Vagina (tissue), 2 donors: ENCODE data around the gene MICAL2. TPM values are rescaled to one million over a fixed set of nuclear protein-coding genes. Genes with fewer than 3 reads are reported as not detected.

Source experiments
- DNase-seq, 2 donors: peaks; one replicate each; pipeline ENCODE4 v3.0.0-alpha.2; 2017; ENCODE audit errors: extremely low spot score in 2 of 2
- H3K27ac ChIP-seq: fragments of 200-600 bp; sonication (generic); one replicate; pipeline ENCODE4 v1.5.1; 2019
- H3K27me3 ChIP-seq: fragments of 200-600 bp; sonication (generic); one replicate; pipeline ENCODE4 v1.5.1; 2019
- H3K36me3 ChIP-seq, 2 donors: fragments of 200-600 bp; sonication (generic); one replicate each; pipeline ENCODE4 v1.5.1; 2017 to 2019
- H3K4me1 ChIP-seq: fragments of 200-600 bp; sonication (generic); one replicate; pipeline ENCODE4 v1.5.1; 2019
- H3K4me3 ChIP-seq, 2 donors: fragments of 200-600 bp; sonication (generic); 1 replicate in 1 of 2; 2 replicates in 1 of 2; pipeline ENCODE4 v1.5.1; 2016 to 2019
- H3K9me3 ChIP-seq: fragments of 200-600 bp; sonication (generic); one replicate; pipeline ENCODE4 v1.5.1; 2019
- CTCF ChIP-seq, 3 experiments: fragments of 450-650 bp in 2 of 3; fragments of 200-600 bp in 1 of 3; sonication (generic) in 1 of 3; IDR thresholded peaks; one replicate each; pipeline ENCODE4 v1.5.1; 2017 to 2019; ENCODE audit warnings: antibody characterized with exemption in 3 of 3, mild to moderate bottlenecking in 2 of 3, moderate library complexity in 2 of 3
- POLR2A ChIP-seq, 2 donors: fragments of 450-650 bp; IDR thresholded peaks; one replicate each; pipeline ENCODE4 v1.6.1; 2017; ENCODE audit warnings: antibody characterized with exemption in 2 of 2, mild to moderate bottlenecking in 2 of 2, moderate library complexity in 2 of 2
- POLR2AphosphoS5 ChIP-seq, 2 donors: sonication (generic); formaldehyde crosslinking; IDR thresholded peaks; one replicate each; pipeline ENCODE4 v1.9.0; 2017; ENCODE audit warnings: antibody characterized with exemption in 2 of 2, mild to moderate bottlenecking in 2 of 2, low read depth in 1 of 2; ENCODE audit not compliant: insufficient read depth in 1 of 2
- intact Hi-C: fragments of 100-400 bp; cut with DNase I; formaldehyde crosslinking; loops from one replicate; pipeline ENCODE4 v1.15.1; 2023
- total RNA-seq: library from RNA; depleted of rRNA; stranded (reverse); fragments of >200 nt; gene quantifications from one replicate; pipeline ENCODE4 v1.2.3, GENCODE V29; 2016

MICAL2 gene
- total RNA-seq, 1 donor from 2014 or later, result 41.7 TPM

- intact Hi-C loops, result no loop called here
Measured at GRCh38 chr11:12099132-12099873, 11.1 kb upstream of the MICAL2 start.

GRCh38 chr11:12100429-12100828 lies 10.0 kb upstream of the MICAL2 start:
- no peaks in the 10 kb centered on the region for H3K27me3 ChIP-seq
- H3K9me3 ChIP-seq, result no peaks in the 10 kb centered on the region
- H3K4me3 ChIP-seq, result no peak overlapping the region
- DNase-seq, result no peak
- intact Hi-C loops, result loop anchor here (10.0 kb wide), 1 partner anchor 134 kb away; no protein-coding TSS in a partner anchor
- H3K27ac ChIP-seq, result no peak overlapping the region
- H3K4me1 ChIP-seq, result no peaks in the 10 kb centered on the region
- no peak for TF ChIP-seq CTCF (IDR thresholded peaks at IDR 0.05)
- no peak for TF ChIP-seq POLR2A (IDR thresholded peaks at IDR 0.05)
- no peak for TF ChIP-seq POLR2AphosphoS5 (IDR thresholded peaks at IDR 0.05; ENCODE audit: insufficient read depth in 1 of 2, low read depth in 1 of 2)
- no peaks in the 10 kb centered on the region for H3K36me3 ChIP-seq

More at GRCh38 chr11:12099132-12099873, 11.1 kb upstream of the MICAL2 start:
- Histone ChIP-seq H3K4me3 (no peak overlapping the region), H3K36me3 (no peaks in the 10 kb centered on the region), H3K27me3 (no peaks in the 10 kb centered on the region), H3K9me3 (no peaks in the 10 kb centered on the region), H3K4me1 (peaks cover 5% of the 10 kb centered on the region), H3K27ac (no peak overlapping the region)
- TF ChIP-seq POLR2A (IDR thresholded peaks at IDR 0.05) (no peak), CTCF (IDR thresholded peaks at IDR 0.05) (no peak), POLR2AphosphoS5 (IDR thresholded peaks at IDR 0.05; ENCODE audit: insufficient read depth in 1 of 2, low read depth in 1 of 2) (no peak)
- no peak for DNase-seq

GRCh38 chr11:12100841-12101242 lies 9.5 kb upstream of the MICAL2 start:
- Histone ChIP-seq H3K27me3 (no peaks in the 10 kb centered on the region), H3K36me3 (no peaks in the 10 kb centered on the region), H3K27ac (no peak overlapping the region), H3K9me3 (no peaks in the 10 kb centered on the region), H3K4me3 (no peak overlapping the region), H3K4me1 (no peaks in the 10 kb centered on the region)
- no peak for DNase-seq
- intact Hi-C loops, result loop anchor here (10.0 kb wide), 1 partner anchor 134 kb away; no protein-coding TSS in a partner anchor
- TF ChIP-seq POLR2A (IDR thresholded peaks at IDR 0.05) (no peak), POLR2AphosphoS5 (IDR thresholded peaks at IDR 0.05; ENCODE audit: insufficient read depth in 1 of 2, low read depth in 1 of 2) (no peak), CTCF (IDR thresholded peaks at IDR 0.05) (no peak)

GRCh38 chr11:12101318-12101717 lies 9.1 kb upstream of the MICAL2 start:
- Histone ChIP-seq H3K4me3 (no peak overlapping the region), H3K9me3 (no peaks in the 10 kb centered on the region), H3K36me3 (no peaks in the 10 kb centered on the region), H3K27ac (no peak overlapping the region), H3K4me1 (no peaks in the 10 kb centered on the region), H3K27me3 (no peaks in the 10 kb centered on the region)
- TF ChIP-seq POLR2AphosphoS5 (IDR thresholded peaks at IDR 0.05; ENCODE audit: insufficient read depth in 1 of 2, low read depth in 1 of 2) (no peak), POLR2A (IDR thresholded peaks at IDR 0.05) (no peak), CTCF (IDR thresholded peaks at IDR 0.05) (no peak)
- intact Hi-C loops, result loop anchor here (10.0 kb wide), 1 partner anchor 133 kb away; no protein-coding TSS in a partner anchor
- DNase-seq, result no peak
